Nephron (organoid): ENCODE data around the gene TAMALIN.

ENCODE experiments used
- H3K27ac Mint-ChIP-seq, 3 experiments: 2 replicates each; pipeline ENCODE4 v1.8.0; 2020; ENCODE audit warnings: mixed read lengths in 3 of 3, mild to moderate bottlenecking in 2 of 3, moderate library complexity in 1 of 3
- H3K27me3 Mint-ChIP-seq: 2 replicates; pipeline ENCODE4 v1.8.0; 2021; ENCODE audit warnings: low read depth, mild to moderate bottlenecking, moderate library complexity, mixed read lengths
- H3K36me3 Mint-ChIP-seq: 2 replicates; pipeline ENCODE4 v1.8.0; 2020; ENCODE audit warnings: low read depth, mixed read lengths
- H3K4me1 Mint-ChIP-seq: 2 replicates; pipeline ENCODE4 v1.8.0; 2020; ENCODE audit warnings: mixed read lengths
- H3K4me3 Mint-ChIP-seq, 3 experiments: 2 replicates each; pipeline ENCODE4 v1.8.0; 2020; ENCODE audit warnings: mild to moderate bottlenecking in 3 of 3, mixed read lengths in 3 of 3, moderate library complexity in 2 of 3
- H3K9me3 Mint-ChIP-seq: 2 replicates; pipeline ENCODE4 v1.8.0; 2020; ENCODE audit warnings: mixed read lengths
- CTCF ChIP-seq, 3 experiments: fragments of 200-600 bp; sonication (generic); IDR thresholded peaks; one replicate each; pipeline ENCODE4 v1.5.0; 2021; ENCODE audit warnings: antibody characterized with exemption in 3 of 3; ENCODE audit not compliant: unreplicated experiment in 3 of 3

The TAMALIN gene

GRCh38 chr12:52054231-52054832, 47.6 kb downstream of the TAMALIN start:
- Mint-ChIP-seq H3K36me3 (no peaks in the 10 kb centered on the region), H3K27ac (no peak overlapping the region), H3K9me3 (no peaks in the 10 kb centered on the region), H3K4me1 (peaks cover 47% of the 10 kb centered on the region), H3K27me3 (peaks cover 18% of the 10 kb centered on the region), H3K4me3 (no peak overlapping the region)
- TF ChIP-seq CTCF (IDR thresholded peaks at IDR 0.05; ENCODE audit: unreplicated experiment in 3 of 3), result no peak

- peaks cover 10% of the 10 kb centered on the region for H3K27me3 Mint-ChIP-seq
- H3K4me3 Mint-ChIP-seq, result no peak overlapping the region
- TF ChIP-seq CTCF (IDR thresholded peaks at IDR 0.05; ENCODE audit: unreplicated experiment in 3 of 3), result no peak
- no peaks in the 10 kb centered on the region for H3K9me3 Mint-ChIP-seq
- H3K4me1 Mint-ChIP-seq, result peaks cover 39% of the 10 kb centered on the region
- no peaks in the 10 kb centered on the region for H3K36me3 Mint-ChIP-seq
- H3K27ac Mint-ChIP-seq, result no peak overlapping the region
Measured at GRCh38 chr12:52054833-52055730, 48.3 kb downstream of the TAMALIN start.

DNA sequence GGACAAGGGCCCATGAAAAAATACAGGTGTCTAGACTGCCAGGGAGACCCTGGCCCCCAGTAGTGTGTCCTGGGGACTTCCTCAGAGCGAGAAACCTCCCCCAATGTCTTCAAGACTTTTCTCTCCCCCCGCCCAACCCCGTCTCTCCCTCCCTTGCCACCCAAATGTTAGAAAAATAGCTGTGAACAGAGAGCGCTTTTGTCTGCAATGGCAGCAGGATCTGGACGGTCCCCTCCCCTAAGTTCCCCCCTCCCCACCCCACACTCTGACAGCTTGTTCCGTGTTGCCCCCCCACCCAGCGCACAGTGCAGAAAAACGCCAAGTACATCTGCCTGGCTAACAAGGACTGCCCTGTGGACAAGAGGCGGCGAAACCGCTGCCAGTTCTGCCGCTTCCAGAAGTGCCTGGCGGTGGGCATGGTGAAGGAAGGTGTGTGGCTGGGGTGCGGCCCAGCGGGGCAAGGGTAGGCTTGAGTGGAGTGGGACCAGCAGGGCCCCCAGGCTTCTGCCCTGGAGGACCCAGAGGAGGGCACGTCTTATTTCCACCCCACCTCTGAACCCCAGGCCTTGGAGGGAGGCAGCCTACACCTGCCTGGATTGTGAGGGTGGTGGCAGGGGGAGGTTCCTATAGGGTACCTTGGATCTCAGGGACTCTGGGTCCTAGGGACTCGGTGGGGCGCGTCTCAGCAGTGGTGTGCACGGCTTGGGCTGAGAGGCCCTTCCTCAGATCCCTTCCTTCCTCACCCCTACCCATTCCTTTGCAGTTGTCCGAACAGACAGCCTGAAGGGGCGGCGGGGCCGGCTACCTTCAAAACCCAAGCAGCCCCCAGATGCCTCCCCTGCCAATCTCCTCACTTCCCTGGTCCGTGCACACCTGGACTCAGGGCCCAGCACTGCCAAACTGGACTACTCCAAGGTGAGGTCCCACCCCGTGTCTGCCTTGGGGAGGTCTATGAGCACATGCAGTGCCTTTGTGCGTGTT, 49.3 kb downstream of the TAMALIN start:
- Mint-ChIP-seq H3K4me1 (peaks cover 36% of the 10 kb centered on the region), H3K27me3 (peaks cover 4% of the 10 kb centered on the region), H3K36me3 (no peaks in the 10 kb centered on the region), H3K4me3 (no peak overlapping the region), H3K27ac (no peak overlapping the region), H3K9me3 (no peaks in the 10 kb centered on the region)
- no peak for TF ChIP-seq CTCF (IDR thresholded peaks at IDR 0.05; ENCODE audit: unreplicated experiment in 3 of 3)

GRCh38 chr12:52056801-52057637, 50.3 kb downstream of the TAMALIN start:
- no peak overlapping the region for H3K4me3 Mint-ChIP-seq
- peaks cover 30% of the 10 kb centered on the region for H3K4me1 Mint-ChIP-seq
- H3K36me3 Mint-ChIP-seq, result no peaks in the 10 kb centered on the region
- H3K9me3 Mint-ChIP-seq, result no peaks in the 10 kb centered on the region
- no peak overlapping the region for H3K27ac Mint-ChIP-seq
- TF ChIP-seq CTCF (IDR thresholded peaks at IDR 0.05; ENCODE audit: unreplicated experiment in 3 of 3), result no peak
- no peaks in the 10 kb centered on the region for H3K27me3 Mint-ChIP-seq
